HepG2 (cell line): ENCODE results near the gene EPC2. TPM values are rescaled to one million over a fixed set of nuclear protein-coding genes. Genes with fewer than 3 reads are reported as not detected.

Experiments
- ATAC-seq: fragments of 200-7000 bp; cut with Tn5 transposase; 3 replicates; pipeline ENCODE4 v1.9.1; 2020; ENCODE audit warnings: mild to moderate bottlenecking, moderate library complexity
- BruUV-seq: library from RNA; stranded (reverse); fragments of 400-500 nt; replicated peaks from 2 replicates; lab custom pipeline; 2021; lab: Mats Ljungman, UMichigan
- CTCF ChIA-PET: fragments of 300-600 bp; formaldehyde crosslinking; extraction: SDS; loops from one replicate; lab custom pipeline; 2021; ENCODE audit warnings: low total read pairs, inconsistent platforms, low intra/inter-chr PET ratio; lab: Yijun Ruan, JAX
- POLR2A ChIA-PET: fragments of 350-600 bp; sonication (Branson Sonifier 250); formaldehyde crosslinking; loops from one replicate; lab custom pipeline; 2020; ENCODE audit warnings: antibody characterized with exemption, inconsistent platforms; lab: Yijun Ruan, JAX
- DNase-seq: peaks from one replicate; pipeline ENCODE4 v3.0.0-alpha.2; 2015; ENCODE audit warnings: low spot score
- FAIRE-seq: peaks from 3 replicates; lab custom pipeline; 2011; peaks lifted over from hg19 to GRCh38; lab: Jason Lieb, UNC
- H2AFZ ChIP-seq: one replicate; pipeline ENCODE4 v1.6.1; 2011; ENCODE audit warnings: low read length, inconsistent platforms
- H3K27ac ChIP-seq: fragments of 300-600 bp; 3 replicates; pipeline ENCODE4 v1.8.0; 2011; ENCODE audit warnings: mixed run types, mild to moderate bottlenecking, mixed read lengths, low read length, inconsistent platforms; ENCODE audit not compliant: insufficient read depth; ENCODE audit errors: extremely low read length
- H3K27me3 ChIP-seq, 2 experiments: fragments of 200-600 bp in 1 of 2; 2 replicates in 1 of 2; 3 replicates in 1 of 2; pipeline versions ENCODE4 v1.6.0 to v1.8.0; 2011; ENCODE audit warnings: low read length in 2 of 2, mild to moderate bottlenecking in 2 of 2, moderate library complexity in 2 of 2, inconsistent platforms in 1 of 2; ENCODE audit not compliant: insufficient read depth in 2 of 2, control insufficient read depth in 1 of 2
- H3K36me3 ChIP-seq, 2 experiments: fragments of 200-600 bp in 1 of 2; replicated peaks in 1 of 2; 2 replicates in 1 of 2; 3 replicates in 1 of 2; pipeline versions ENCODE4 v1.5.1 to v1.8.0; 2011; ENCODE audit warnings: low read length in 2 of 2, inconsistent platforms in 1 of 2; ENCODE audit not compliant: insufficient read depth in 2 of 2, control insufficient read depth in 1 of 2
- H3K4me1 ChIP-seq: 2 replicates; pipeline ENCODE4 v1.5.1; 2012; ENCODE audit warnings: low read length, inconsistent platforms; ENCODE audit not compliant: insufficient read depth
- H3K4me2 ChIP-seq: 2 replicates; pipeline ENCODE4 v1.6.0; 2011; ENCODE audit warnings: low read depth, low read length, inconsistent platforms
- H3K4me3 ChIP-seq, 3 experiments: fragments of 200-600 bp in 1 of 3; sonication (generic), shearing (Covaris generic) in 1 of 3; replicated peaks in 1 of 3; 2 replicates each; pipeline ENCODE4 v1.5.1; 2011 to 2016; ENCODE audit warnings: low read length in 3 of 3, inconsistent platforms in 2 of 3, low read depth in 2 of 3, mild to moderate bottlenecking in 2 of 3, control low read depth in 1 of 3, mixed read lengths in 1 of 3; ENCODE audit not compliant: insufficient read depth in 1 of 3
- H3K79me2 ChIP-seq: one replicate; pipeline ENCODE4 v1.6.1; 2011; ENCODE audit warnings: low read length, inconsistent platforms; ENCODE audit not compliant: insufficient read depth
- H3K9ac ChIP-seq: 2 replicates; pipeline ENCODE4 v1.6.0; 2011; ENCODE audit warnings: mild to moderate bottlenecking, low read depth, low read length, inconsistent platforms; ENCODE audit not compliant: insufficient read depth
- H3K9me3 ChIP-seq: 2 replicates; pipeline ENCODE4 v1.5.1; 2012; ENCODE audit warnings: mild to moderate bottlenecking, low read length
- H4K20me1 ChIP-seq: 2 replicates; pipeline ENCODE4 v1.6.0; 2011; ENCODE audit warnings: inconsistent platforms, mild to moderate bottlenecking, low read length, moderate library complexity; ENCODE audit not compliant: insufficient read depth
- ADNP ChIP-seq: sonication (generic); formaldehyde crosslinking; IDR thresholded peaks from 2 replicates; pipeline ENCODE4 v1.4.0; 2020; ENCODE audit warnings: missing genetic modification reagents
- AKAP8 ChIP-seq: sonication (generic); formaldehyde crosslinking; IDR thresholded peaks from 2 replicates; pipeline ENCODE4 v1.5.1; 2020; ENCODE audit warnings: mild to moderate bottlenecking, missing genetic modification reagents
- BATF2 ChIP-seq: sonication (generic); formaldehyde crosslinking; IDR thresholded peaks from 2 replicates; pipeline ENCODE4 v1.8.0; 2022; ENCODE audit warnings: mild to moderate bottlenecking, missing genetic modification reagents, moderate library complexity
- FLYWCH1 ChIP-seq: sonication (generic); formaldehyde crosslinking; IDR thresholded peaks from 2 replicates; pipeline ENCODE4 v1.8.1; 2023; ENCODE audit warnings: mild to moderate bottlenecking, missing genetic modification reagents
- MEIS1 ChIP-seq: sonication (generic); formaldehyde crosslinking; IDR thresholded peaks from 2 replicates; pipeline ENCODE4 v1.9.0; 2021; ENCODE audit warnings: mild to moderate bottlenecking, missing genetic modification reagents, moderate library complexity, borderline replicate concordance
- MXD4 ChIP-seq: IDR thresholded peaks from 2 replicates; pipeline ENCODE4 v1.6.1; 2016; ENCODE audit warnings: mild to moderate bottlenecking, missing biosample characterization, missing genetic modification reagents
- NFKB2 ChIP-seq: sonication (generic); formaldehyde crosslinking; IDR thresholded peaks from 2 replicates; pipeline ENCODE4 v1.4.0; 2020; ENCODE audit warnings: missing genetic modification reagents, borderline replicate concordance
- NFYB ChIP-seq: sonication (generic); formaldehyde crosslinking; IDR thresholded peaks from 2 replicates; pipeline ENCODE4 v1.4.0; 2020; ENCODE audit warnings: missing genetic modification reagents
- PCBP1 ChIP-seq: fragments of 200-400 bp; formaldehyde crosslinking; IDR thresholded peaks from 2 replicates; pipeline ENCODE4 v1.6.1; 2017; ENCODE audit warnings: mild to moderate bottlenecking, low read depth, low read length, borderline replicate concordance
- SPEN ChIP-seq: sonication (generic); formaldehyde crosslinking; IDR thresholded peaks from 2 replicates; pipeline ENCODE4 v1.5.1; 2020; ENCODE audit warnings: low read depth, mild to moderate bottlenecking, missing genetic modification reagents
- TEAD2 ChIP-seq: sonication (generic); formaldehyde crosslinking; IDR thresholded peaks from 2 replicates; pipeline ENCODE4 v1.9.0; 2021; ENCODE audit warnings: missing genetic modification reagents
- ZNF18 ChIP-seq: sonication (generic); formaldehyde crosslinking; IDR thresholded peaks from 2 replicates; pipeline ENCODE4 v1.8.0; 2022; ENCODE audit warnings: mild to moderate bottlenecking, missing genetic modification reagents; ENCODE audit not compliant: insufficient replicate concordance
- ZNF317 ChIP-seq: sonication (generic); formaldehyde crosslinking; IDR thresholded peaks from 2 replicates; pipeline ENCODE4 v1.5.0; 2020; ENCODE audit warnings: mild to moderate bottlenecking, missing genetic modification reagents
- ZNF326 ChIP-seq: sonication (generic); formaldehyde crosslinking; IDR thresholded peaks from 2 replicates; pipeline ENCODE4 v1.4.0; 2020; ENCODE audit warnings: missing genetic modification reagents, borderline replicate concordance
- ZNF362 ChIP-seq: sonication (generic); formaldehyde crosslinking; IDR thresholded peaks from 2 replicates; pipeline ENCODE4 v1.4.0; 2020; ENCODE audit warnings: missing genetic modification reagents, mild to moderate bottlenecking, borderline replicate concordance
- ZNF367 ChIP-seq: sonication (generic); formaldehyde crosslinking; IDR thresholded peaks from 2 replicates; pipeline ENCODE4 v1.4.0; 2020; ENCODE audit warnings: missing genetic modification reagents, borderline replicate concordance
- ZNF580 ChIP-seq: IDR thresholded peaks from 2 replicates; pipeline ENCODE4 v1.6.1; 2016; ENCODE audit warnings: low read depth, borderline replicate concordance
- ZNF740 ChIP-seq: sonication (generic); formaldehyde crosslinking; IDR thresholded peaks from 2 replicates; pipeline ENCODE4 v1.4.0; 2020; ENCODE audit warnings: missing genetic modification reagents
- ZNF800 ChIP-seq: sonication (generic); formaldehyde crosslinking; IDR thresholded peaks from 2 replicates; pipeline ENCODE4 v1.4.0; 2020; ENCODE audit warnings: missing genetic modification reagents
- WGBS: methylation state at CpG from one replicate; pipeline ENCODE4 v1.1.6; 2017; ENCODE audit warnings: low lambda C conversion rate; 5-methylcytosine and 5-hydroxymethylcytosine counted together
- in situ Hi-C: cut with HindIII; loops from 2 replicates; pipeline ENCODE4 v1.10.0; 2017; ENCODE audit warnings: low pct_unique_long_range_greater_than_20kb; ENCODE audit not compliant: extremely low pct_ligation_motif_present
- intact Hi-C: fragments of 100-400 bp; cut with micrococcal nuclease; formaldehyde crosslinking; loops from one replicate; pipeline ENCODE4 v1.10.0; 2022; ENCODE audit not compliant: unreplicated experiment
- polyA plus RNA-seq, 8 experiments: library from polyadenylated mRNA; depleted of rRNA in 3 of 8; stranded (reverse) in 7 of 8; unstranded in 1 of 8; fragments of >200 nt; fragmentation: Illumina TruSeq in 4 of 8; extraction: Trizol in 4 of 8; gene quantifications; 2 replicates each; pipeline versions ENCODE4 v1.2.1 to v1.2.3, GENCODE V29; 2011 to 2016; ENCODE audit warnings: low read depth in 4 of 8, missing spikeins in 1 of 8, mixed read lengths in 1 of 8; ENCODE audit not compliant: insufficient read depth in 1 of 8
- total RNA-seq, 5 experiments: library from RNA; depleted of rRNA; stranded (reverse); fragments of >200 nt; fragmentation: Illumina TruSeq; extraction: Trizol; gene quantifications; 2 replicates each; pipeline ENCODE4 v1.2.3, GENCODE V29; 2016; ENCODE audit warnings: low read depth in 1 of 5

The EPC2 gene
- total and polyA plus RNA-seq, 2 of the 13 experiments (the other 11 are each of a cell fraction or from before 2014, with no cell fraction given) = 20.5 to 22.0 TPM

- H3K27me3 ChIP-seq = no peaks in the 10 kb centered on the region
- intact Hi-C loops (no loop called here), in situ Hi-C loops (no loop called here)
- H3K27ac ChIP-seq = no peak overlapping the region
- no peak overlapping the region for H2AFZ ChIP-seq
- FAIRE-seq (no peak), DNase-seq (no peak), ATAC-seq (no peak)
- H3K4me3 ChIP-seq = no peak overlapping the region
- POLR2A ChIA-PET = interaction anchor here (2.1 kb wide), 1 partner anchor 22 kb away, joined by 6 read pairs; no protein-coding TSS in a partner anchor
- peaks cover 92% of the 10 kb centered on the region for H3K79me2 ChIP-seq
- no peaks in the 10 kb centered on the region for H3K9me3 ChIP-seq
- WGBS = 93% methylated on average over 4 of the region's 4 CpGs
- CTCF ChIA-PET = no interaction called here
- no TSS peak for BruUV-seq
- H3K9ac ChIP-seq = no peak overlapping the region
- peaks cover 30% of the 10 kb centered on the region for H4K20me1 ChIP-seq
- H3K36me3 ChIP-seq = no peaks in the 10 kb centered on the region; a peak in 1 of 5 replicates
- no peak overlapping the region for H3K4me2 ChIP-seq
- H3K4me1 ChIP-seq = peaks cover 22% of the 10 kb centered on the region
- TF ChIP-seq MEIS1 (CRISPR knock-in tag) = no peak
- TF ChIP-seq NFYB (CRISPR knock-in tag) = no peak
- TF ChIP-seq ZNF326 (CRISPR knock-in tag) = no peak
- TF ChIP-seq ZNF800 (CRISPR knock-in tag) = no peak
- no peak for TF ChIP-seq AKAP8 (CRISPR knock-in tag)
- TF ChIP-seq ZNF362 (CRISPR knock-in tag) = no peak
- TF ChIP-seq ZNF18 (CRISPR knock-in tag) = no peak
- no peak for TF ChIP-seq ZNF580 (CRISPR knock-in tag)
- TF ChIP-seq ZNF740 (CRISPR knock-in tag) = no peak
- no peak for TF ChIP-seq PCBP1
- TF ChIP-seq ZNF317 (CRISPR knock-in tag) = no peak
- TF ChIP-seq MXD4 (CRISPR knock-in tag) = no peak
- no peak for TF ChIP-seq ZNF367 (CRISPR knock-in tag)
- no peak for TF ChIP-seq BATF2 (CRISPR knock-in tag)
- no peak for TF ChIP-seq NFKB2 (CRISPR knock-in tag)
- no peak for TF ChIP-seq SPEN (CRISPR knock-in tag)
- no peak for TF ChIP-seq TEAD2 (CRISPR knock-in tag)
- TF ChIP-seq ADNP = no peak
- TF ChIP-seq FLYWCH1 = no peak
These were observed 22.7 kb downstream of the EPC2 start for GRCh38 chr2:148667113-148667836.
